Cardiac septum (tissue), 1 donor: ENCODE data around the gene PALS2. TPM values are rescaled to one million over a fixed set of nuclear protein-coding genes. Genes with fewer than 3 reads are reported as not detected.
A peak's percentile ranks its signal among the peaks of the same experiment; 100 is the strongest.

Experiments used
- DNase-seq: peaks from one replicate; pipeline ENCODE4 v3.0.0-alpha.2; 2020; ENCODE audit warnings: low spot score
- intact Hi-C: fragments of 100-400 bp; cut with DNase I; formaldehyde crosslinking; loops from one replicate; pipeline ENCODE4 v1.14.0; 2022
- long read RNA-seq: library from polyadenylated mRNA; unstranded; transcript quantifications from one replicate; pipeline ENCODE4 v2.0.0, GENCODE V29; 2021
- total RNA-seq: library from RNA; stranded (reverse); fragmentation: NEBNext Ultra II Directional; extraction: Animal tissue kit (Norgen Biotek cat#: 25700); gene quantifications from one replicate; pipeline ENCODE4 v1.2.1, GENCODE V29; 2021
- donor health status: DM: no; HTN: no; CAD: no.

Gene PALS2, protein sequence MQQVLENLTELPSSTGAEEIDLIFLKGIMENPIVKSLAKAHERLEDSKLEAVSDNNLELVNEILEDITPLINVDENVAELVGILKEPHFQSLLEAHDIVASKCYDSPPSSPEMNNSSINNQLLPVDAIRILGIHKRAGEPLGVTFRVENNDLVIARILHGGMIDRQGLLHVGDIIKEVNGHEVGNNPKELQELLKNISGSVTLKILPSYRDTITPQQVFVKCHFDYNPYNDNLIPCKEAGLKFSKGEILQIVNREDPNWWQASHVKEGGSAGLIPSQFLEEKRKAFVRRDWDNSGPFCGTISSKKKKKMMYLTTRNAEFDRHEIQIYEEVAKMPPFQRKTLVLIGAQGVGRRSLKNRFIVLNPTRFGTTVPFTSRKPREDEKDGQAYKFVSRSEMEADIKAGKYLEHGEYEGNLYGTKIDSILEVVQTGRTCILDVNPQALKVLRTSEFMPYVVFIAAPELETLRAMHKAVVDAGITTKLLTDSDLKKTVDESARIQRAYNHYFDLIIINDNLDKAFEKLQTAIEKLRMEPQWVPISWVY
- 4.3 TPM for total RNA-seq
- long read RNA-seq, partial matches to known transcripts = 0 of 1 reads
- long read RNA-seq, other reads (novel, unspliced or antisense) = 0 of 1 reads

DNA sequence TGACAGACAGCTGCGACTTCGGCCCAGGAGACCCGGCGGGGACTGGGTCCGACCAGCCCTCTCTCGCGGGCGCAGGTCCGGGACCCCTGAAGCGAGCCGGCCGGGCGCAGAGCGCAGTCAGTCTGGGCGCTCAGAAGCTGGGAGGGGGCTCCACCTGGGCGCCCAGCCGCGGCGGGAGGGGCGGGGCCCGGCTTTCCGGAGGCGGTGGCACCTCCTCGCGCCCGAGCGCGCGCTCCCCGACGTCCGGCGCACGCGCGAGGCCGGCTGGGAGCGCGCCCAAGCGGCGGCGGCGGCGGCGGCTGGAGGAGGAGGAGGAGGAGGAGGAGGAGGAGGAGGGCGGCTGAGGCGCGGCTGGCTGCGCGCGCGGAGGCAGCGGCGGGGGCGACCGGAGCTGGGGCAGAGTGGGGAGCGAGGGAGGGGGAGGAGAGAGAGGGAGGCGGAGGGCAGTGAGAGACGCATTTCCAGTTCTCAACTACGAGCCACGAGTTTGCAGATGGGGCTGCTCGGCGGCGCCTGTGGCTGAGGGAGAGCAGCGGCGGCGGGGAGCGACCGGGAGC is at the start of gene PALS2:
TSS of gene PALS2 (plus strand) at position 456 of the 557 bp plus-strand sequence. CDS start 50,216 bp downstream, outside the sequence.
- intact Hi-C loops = no loop called here
- peak; percentile 78 for DNase-seq

DNA sequence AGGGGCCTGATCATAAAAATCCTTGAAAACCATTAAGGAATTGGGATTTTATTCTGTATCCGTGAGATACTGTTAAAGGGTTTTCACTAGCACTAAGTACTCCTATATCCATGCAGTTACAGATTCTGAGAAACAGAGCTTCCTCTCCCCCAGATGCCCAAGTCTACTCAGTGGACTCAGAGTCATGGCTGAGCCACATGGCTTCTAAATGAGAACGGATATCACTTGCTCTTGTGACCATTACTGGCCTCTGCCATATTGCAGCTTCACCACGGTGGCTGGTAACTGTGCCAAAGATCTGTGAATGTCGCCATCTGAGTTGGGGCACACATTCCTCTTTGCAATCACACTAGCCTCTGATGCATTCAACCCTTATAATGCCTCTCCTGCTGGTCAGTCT is 42.0 kb upstream of the PALS2 start:
- intact Hi-C loops = no loop called here
- no peak for DNase-seq

DNA sequence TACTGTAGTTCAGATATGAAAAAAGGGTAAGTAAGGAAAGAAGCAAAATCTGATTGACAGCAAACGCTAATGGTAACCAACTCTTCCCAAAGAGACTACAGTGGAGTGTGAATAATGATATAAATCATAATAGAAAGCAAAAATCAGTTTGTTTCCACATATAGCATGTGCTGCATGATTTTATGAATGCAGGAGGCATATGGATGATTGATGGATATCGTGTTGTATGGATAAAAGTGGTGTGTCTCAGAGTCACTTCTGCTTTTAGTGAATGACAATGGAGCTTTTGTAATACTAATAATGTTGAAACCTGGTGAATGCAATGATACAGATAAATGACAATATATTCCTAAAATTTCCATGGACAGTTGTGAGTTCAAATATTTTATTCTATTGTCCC is 36.6 kb upstream of the PALS2 start:
- intact Hi-C loops = no loop called here

DNA sequence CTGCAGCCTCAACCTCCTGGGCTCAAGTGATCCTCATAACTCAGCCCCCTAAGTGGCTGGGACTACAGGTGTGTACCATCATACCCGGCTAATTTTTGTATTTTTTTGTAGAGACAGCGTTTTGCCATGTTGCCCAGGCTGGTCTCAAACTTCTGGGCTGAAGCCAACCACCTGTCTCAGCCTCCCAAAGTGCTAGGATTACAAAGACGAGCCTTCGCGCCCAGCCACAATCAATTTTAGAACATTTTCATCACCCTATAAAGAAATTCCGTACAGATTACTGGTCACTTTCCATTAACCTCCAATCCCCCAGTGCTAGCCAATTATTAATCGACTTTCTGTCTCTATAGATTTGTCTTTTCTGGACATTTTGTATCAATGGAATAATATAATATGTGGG is 32.3 kb upstream of the PALS2 start:
- no peak for DNase-seq
- intact Hi-C loops = no loop called here

More for the DNA sequence above, 36.6 kb upstream of the PALS2 start:
- no peak for DNase-seq

DNA sequence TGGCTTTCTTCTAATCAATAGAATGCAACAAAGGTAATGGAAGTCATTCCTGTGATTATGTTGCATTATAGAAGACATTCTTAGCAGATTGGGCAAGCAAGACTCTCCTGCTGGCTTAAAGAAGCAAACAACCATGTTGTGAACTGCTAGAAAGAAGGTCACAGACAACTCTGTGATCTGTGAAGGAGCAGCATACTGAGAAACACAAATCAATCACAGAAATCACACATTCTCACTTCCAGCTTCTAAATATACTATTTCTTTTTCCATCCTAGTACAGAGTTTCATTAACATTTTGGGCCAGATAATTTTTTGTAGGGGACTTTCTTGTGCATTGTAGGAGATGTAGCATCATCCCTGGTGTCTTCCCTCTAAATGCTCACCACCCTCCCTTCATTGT is 28.0 kb upstream of the PALS2 start:
- DNase-seq = no peak
- intact Hi-C loops = no loop called here

DNA sequence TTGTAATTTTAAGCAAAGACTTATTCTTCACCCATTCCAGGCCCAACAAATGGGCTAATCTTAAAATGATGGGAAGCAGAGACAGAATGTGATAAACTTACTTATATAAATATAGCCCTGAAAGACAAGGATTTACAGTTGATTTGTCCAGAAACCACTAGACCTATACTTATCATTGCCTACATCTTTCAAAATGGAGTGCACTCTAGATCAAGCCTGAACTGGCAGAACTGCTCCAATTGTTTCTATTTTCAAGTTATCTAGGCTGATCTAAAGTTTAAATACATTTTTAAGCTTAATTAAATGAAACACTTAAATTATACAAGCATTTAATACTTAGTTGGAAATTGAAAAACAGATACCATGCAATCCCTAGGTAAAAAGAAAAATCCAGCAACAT is 24.9 kb upstream of the PALS2 start:
- DNase-seq = no peak

DNA sequence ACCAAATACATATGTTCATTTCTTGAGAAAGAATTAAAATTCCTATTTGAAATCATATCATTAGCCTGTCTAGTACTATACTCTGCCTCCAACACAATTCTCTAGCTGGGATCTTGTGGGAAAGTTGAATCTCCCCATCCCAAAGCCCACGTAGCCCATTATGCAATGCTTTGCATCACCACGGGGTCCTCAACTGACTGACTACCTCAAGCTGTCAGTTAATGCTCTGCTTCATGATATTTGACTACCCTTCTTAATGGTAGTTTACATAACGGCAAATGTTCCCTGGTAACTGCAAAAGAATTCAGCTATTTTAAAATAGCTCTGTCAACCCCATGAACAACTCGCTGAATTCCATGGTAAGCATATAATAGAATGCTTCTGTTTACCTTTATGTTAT is 23.3 kb upstream of the PALS2 start:
- no peak for DNase-seq
- intact Hi-C loops = no loop called here

More for the DNA sequence above, 24.9 kb upstream of the PALS2 start:
- intact Hi-C loops = no loop called here

DNA sequence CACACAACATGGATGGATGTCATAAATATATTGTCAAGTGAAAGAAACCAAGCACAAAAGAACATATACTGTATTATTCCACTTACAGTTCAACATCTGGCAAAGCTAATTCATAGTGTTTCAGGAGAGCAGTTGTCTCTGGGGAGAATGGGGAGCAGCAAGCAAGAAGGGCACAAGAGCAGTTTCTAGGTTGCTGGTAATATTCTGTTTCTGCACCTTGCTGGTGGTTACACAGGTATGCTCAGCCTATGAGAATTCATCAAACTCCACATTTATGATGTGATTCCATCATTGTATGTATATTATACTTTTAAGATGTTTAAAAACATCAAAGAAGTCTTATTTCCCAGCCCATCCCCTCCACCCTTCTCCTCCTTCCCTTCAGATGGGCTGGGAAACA is 18.1 kb upstream of the PALS2 start:
- intact Hi-C loops = no loop called here
- no peak for DNase-seq

DNA sequence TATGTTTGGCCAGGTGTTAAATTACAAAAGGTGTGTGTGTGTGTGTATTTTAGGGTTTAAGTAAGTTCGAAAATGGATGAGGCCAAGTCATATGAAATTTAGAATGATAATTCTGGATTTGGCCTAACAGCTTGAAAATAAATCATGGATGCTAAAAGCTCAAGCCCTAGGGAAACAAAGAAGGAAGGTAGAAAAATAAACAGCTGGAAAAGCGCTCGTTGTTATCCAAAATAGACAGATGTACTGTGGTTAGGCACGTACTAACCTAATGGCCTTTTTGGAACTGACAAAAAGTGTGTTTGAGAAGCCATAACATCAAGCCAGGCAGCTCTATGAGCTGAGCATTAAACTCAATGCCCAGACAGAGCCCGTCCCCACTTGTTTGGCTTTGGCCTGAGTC is 17.5 kb upstream of the PALS2 start:
- intact Hi-C loops = no loop called here
- DNase-seq = no peak

DNA sequence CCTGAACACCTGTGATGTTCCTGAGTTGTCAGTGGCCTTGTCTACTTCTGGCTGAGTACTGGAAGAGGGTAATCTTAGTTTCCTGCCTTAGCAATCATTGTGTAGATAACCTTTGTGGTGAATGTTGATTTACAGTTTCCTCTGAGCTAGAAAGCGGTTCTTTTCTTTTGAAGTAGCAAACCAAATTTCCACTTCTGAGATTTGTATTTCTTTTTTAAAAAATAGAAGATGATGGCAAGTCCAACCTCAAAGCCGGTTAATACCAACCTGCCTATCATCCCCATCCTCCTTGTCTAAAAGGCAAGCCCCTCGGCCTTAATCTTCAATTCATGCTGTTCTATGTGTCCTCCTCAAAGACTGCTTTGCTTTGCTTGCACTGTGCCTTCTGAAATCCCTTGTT is 12.5 kb upstream of the PALS2 start:
- no peak for DNase-seq
- intact Hi-C loops = no loop called here

DNA sequence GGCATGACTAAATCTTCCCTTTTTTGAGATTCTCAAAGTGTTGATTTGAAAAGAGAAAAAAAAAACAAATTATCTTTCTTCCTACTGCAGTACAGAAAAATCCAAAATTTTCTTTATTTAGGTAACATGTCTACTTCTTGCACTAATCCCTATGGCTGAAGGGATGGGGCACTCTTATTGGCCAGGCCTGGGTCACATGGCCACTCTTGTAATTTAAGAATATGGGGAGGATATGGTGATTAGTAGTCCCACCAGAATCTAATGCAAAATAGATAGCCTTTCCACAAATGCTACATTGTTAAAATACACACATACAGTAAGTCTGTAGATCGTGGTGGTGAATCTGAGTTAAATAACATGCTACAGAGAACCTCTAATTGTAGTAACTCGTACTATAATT is 7.0 kb upstream of the PALS2 start:
- no peak for DNase-seq
- intact Hi-C loops = no loop called here

DNA sequence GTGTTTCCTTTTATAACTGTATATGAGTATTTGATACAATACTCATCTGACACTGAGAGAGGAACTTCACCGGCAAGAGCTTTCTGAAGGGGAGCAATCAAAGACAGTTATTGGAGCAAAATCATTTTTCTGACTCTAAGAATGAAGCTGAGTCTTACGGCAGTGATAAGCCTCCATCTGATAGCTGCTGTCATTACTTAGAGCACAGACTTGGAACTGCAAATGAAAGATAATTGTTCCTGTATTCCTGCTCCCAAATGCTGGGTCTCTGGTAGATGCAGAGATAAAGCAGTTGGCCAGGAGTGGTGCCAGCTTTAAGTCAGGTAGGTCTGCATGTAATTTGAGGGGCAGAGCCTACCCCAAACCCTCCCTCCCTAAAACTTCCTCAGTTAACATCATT is 2.3 kb upstream of the PALS2 start:
- no peak for DNase-seq
- intact Hi-C loops = no loop called here

DNA sequence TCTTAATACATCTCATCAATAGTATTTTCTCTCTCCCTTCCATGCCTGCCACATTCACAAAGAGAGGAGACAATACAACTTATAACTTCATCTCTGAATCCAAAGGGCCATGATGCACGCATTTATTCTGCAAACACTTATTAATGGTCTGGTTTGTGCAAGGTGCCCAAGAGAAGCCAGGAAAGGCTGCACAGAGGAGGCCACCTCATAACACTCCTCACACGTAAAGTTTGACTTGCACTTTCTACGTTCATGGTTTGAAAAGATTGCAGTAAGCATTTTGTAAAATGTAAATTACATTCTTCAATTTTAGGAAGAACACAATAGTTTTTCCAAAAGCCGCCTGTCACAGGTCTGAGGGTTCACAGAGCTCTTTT is 1.2 kb upstream of the PALS2 start:
- intact Hi-C loops = no loop called here
- DNase-seq = no peak

DNA sequence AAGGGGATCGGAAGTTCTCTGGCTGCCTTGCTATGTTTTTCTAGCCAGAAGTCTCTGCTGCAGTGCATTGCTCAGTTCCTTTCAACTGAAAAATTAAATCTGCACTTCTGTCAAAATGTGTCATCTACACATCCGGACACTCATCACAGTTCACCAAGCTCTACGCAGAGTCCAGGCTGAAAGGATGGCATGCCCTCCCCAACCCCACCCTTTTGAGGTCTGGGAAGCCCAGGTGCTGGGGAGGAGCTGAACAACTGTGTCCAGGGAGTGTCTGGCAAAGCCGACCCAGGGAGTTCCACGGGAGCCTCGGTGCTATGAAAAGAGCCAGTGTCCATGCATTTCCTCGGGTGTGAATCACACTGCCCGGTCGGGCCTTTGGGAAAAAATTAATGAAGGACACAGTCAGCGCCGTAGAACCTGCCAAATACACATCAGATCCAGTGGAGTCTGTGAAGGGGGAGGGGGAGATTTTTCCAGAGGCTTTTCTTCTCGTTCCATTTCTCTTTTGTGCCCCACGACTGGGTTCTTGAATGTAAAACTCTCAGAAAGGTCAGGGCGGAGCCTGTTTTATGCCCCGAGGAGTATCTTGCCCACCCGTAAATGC is 757 bp upstream of the PALS2 start:
- no peak for DNase-seq
- intact Hi-C loops = no loop called here

DNA sequence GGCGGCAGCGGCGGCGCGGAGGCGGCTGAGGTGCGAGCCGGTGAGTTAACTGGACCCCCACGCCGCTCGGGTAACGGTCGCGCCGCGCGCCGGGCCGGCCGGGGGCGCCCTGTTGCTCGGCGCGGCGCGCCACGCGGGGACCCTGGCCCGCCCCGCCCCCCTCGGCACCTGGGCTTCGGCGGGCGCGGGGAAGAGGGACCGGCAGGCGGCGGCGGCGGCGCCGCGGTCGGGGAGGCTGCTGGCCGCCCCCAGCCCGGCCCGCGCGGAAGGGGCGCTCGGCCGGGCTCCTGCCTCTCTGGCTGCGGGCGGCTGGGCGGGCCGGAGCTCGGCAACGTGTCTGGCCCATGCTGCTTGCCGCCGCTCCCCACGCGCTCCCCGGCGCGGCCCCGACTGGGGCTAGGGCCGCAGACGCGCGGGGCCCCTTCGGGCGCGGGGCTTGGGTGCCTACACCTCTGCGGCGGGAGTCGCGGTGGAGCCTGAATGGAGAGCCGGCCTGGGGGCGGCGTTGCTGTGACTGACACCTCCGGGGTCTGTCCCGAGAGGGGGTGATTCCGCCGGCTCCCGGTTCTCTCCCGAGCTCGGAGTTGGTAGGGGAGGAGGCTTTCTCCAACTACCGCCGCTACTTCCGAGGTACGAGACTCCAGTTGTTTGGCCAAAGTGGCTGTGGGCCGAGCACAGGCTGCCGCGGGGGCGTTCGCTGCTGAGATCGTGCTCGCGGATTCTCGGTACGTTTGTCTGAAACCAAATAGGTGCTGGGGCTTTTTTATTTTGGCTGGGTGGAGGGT is 494 bp downstream of the PALS2 start:
- intact Hi-C loops = no loop called here
- DNase-seq = no peak

DNA sequence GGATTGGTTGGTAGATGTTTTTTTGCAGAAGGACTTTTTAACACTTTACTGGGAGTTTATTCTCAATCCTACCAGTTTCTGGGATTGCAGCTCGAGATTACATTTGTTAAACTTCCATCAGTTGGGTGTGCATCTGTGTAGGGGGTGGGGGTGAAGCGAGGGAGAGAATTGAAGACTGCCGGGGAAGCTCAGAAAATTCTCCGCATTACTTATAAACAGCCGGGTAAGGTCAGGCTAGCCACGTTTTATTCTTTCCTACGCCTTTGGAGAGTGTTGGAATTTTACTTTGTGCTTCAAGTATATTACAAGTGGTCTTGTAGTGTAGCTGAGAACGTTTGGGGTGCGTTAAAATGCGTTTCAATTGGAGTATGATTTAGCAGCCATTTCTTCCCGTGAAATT is 1.1 kb downstream of the PALS2 start:
- DNase-seq = no peak
- intact Hi-C loops = no loop called here

DNA sequence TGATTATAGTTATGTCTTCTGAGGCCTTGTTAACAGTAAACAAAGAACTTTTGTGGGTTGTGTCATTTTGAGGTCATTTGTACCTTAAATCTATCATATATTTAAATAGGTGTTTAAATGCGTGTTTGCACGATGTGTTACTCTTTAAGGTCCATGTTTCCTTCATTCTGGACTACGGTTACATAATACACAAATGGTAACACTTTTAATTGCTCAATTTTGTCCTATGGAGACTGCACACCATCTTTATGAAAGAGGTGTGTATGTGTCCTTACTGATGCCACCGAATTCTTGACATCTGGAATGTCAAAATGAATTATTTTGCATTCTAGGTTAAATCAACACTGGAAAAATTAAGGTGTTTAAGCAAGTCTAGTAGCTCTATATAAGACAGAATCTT is 1.7 kb downstream of the PALS2 start:
- intact Hi-C loops = no loop called here
- no peak for DNase-seq

DNA sequence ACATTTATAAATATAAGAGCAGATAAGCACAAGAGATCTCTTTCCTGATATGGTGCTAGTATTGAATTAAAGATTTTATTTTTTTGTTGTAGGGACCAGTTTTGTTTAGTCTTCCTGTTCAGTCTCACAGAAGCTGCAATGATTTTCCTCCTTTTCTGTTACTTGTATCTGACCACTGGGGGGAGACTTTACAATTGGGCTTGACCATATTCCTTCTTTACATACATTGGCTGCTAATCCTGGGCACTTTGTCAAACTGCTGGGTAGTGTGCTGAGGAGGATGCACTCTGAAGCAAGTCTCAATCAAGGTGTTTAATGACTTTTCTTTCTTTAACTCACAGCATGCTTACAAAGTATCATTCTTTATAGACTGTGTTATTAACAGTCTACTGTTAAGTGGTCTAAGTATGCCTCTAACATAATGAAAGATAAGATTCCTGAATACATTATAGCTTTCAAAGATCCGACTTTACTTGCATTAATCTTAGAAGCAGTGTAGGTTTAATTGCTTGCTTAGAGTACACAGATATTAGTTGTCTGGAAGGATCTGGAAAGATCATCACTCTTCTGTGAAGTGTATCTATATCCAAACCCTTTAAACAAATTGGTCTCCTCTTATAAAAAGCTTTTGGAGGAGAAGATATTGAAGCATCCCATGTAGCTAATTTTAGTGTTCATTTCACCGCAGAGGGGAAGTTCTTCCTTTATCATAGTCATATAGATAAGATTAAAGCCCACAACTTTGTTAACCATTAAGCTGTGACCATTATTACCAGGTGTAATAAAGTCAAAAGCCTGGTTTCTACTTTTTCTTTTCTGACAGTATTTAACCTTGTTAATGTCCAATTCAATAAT is 3.1 kb downstream of the PALS2 start:
- intact Hi-C loops = no loop called here
- DNase-seq = no peak

DNA sequence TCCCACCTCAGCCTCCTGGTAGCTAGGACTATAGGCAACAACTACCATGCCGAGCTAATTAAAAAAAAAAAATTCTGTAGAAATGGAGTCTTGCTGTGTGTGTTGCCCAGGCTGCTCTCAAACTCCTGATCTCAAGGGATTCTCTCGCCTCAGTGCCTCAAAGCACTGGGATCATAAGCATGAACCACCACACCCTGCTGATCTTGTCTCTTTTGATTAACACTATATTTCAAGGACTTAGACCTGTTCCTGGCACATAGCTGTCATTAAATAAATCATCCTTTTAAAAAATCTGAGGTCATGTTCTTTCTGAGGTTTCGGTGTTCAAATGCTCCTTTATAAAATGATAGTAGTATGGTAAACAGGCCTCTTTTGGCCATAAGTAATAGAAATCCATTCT is 4.8 kb downstream of the PALS2 start:
- DNase-seq = no peak
- intact Hi-C loops = no loop called here
